Lung (tissue), 12 donors: ENCODE results near the gene MPZL1. TPM values are rescaled to one million over a fixed set of nuclear protein-coding genes. Genes with fewer than 3 reads are reported as not detected.

Experiments used
- ATAC-seq: fragments of 200-7000 bp; cut with Tn5 transposase; one replicate; pipeline ENCODE4 v1.9.1; 2020; ENCODE audit warnings: moderate number of reproducible peaks; ENCODE audit not compliant: insufficient read depth, low FRiP score
- DNase-seq, 3 donors: peaks; one replicate each; pipeline ENCODE4 v3.0.0-alpha.2; 2013 to 2017
- H3K27ac ChIP-seq, 2 donors: one replicate each; pipeline ENCODE4 v1.5.1; 2013; ENCODE audit warnings: mild to moderate bottlenecking in 2 of 2, moderate library complexity in 2 of 2, control low read depth in 1 of 2, inconsistent platforms in 1 of 2, low read depth in 1 of 2, low read length in 1 of 2
- H3K27me3 ChIP-seq, 3 donors: one replicate each; pipeline ENCODE4 v1.5.1; 2013; ENCODE audit warnings: low read length in 2 of 3; ENCODE audit not compliant: control insufficient read depth in 3 of 3, insufficient read depth in 3 of 3
- H3K36me3 ChIP-seq, 4 donors: one replicate each; pipeline ENCODE4 v1.5.1; 2013; ENCODE audit warnings: low read length in 4 of 4, mild to moderate bottlenecking in 1 of 4, moderate library complexity in 1 of 4; ENCODE audit not compliant: control insufficient read depth in 4 of 4, insufficient read depth in 4 of 4
- H3K4me1 ChIP-seq, 5 donors: one replicate each; pipeline ENCODE4 v1.5.1; 2013; ENCODE audit warnings: low read length in 5 of 5, mild to moderate bottlenecking in 2 of 5, moderate library complexity in 1 of 5; ENCODE audit not compliant: control insufficient read depth in 5 of 5, insufficient read depth in 5 of 5
- H3K4me3 ChIP-seq: one replicate; pipeline ENCODE4 v1.5.1; 2013; ENCODE audit warnings: mild to moderate bottlenecking, control low read depth, moderate library complexity
- H3K9ac ChIP-seq, 2 donors: one replicate each; pipeline ENCODE4 v1.5.1; 2013; ENCODE audit warnings: low read length in 2 of 2, control low read depth in 1 of 2; ENCODE audit not compliant: insufficient read depth in 1 of 2
- H3K9me3 ChIP-seq, 4 donors: one replicate each; pipeline ENCODE4 v1.5.1; 2013; ENCODE audit warnings: low read length in 3 of 4, mild to moderate bottlenecking in 1 of 4, moderate library complexity in 1 of 4; ENCODE audit not compliant: control insufficient read depth in 4 of 4, insufficient read depth in 3 of 4
- WGBS, 2 donors: extraction: QIAGEN DNeasy Blood & Tissue Kit; methylation state at CpG; one replicate each; pipeline ENCODE4 v1.1.7; 2013; 5-methylcytosine and 5-hydroxymethylcytosine counted together
- polyA plus RNA-seq, 2 donors: library from polyadenylated mRNA; stranded (reverse); fragments of 200-250 nt; gene quantifications; one replicate each; pipeline ENCODE4 v1.2.1, GENCODE V29; 2013
- total RNA-seq, 2 donors: library from RNA; depleted of rRNA in 1 of 2; stranded (reverse); fragments of >200 nt in 1 of 2; gene quantifications; one replicate each; pipeline ENCODE4 v1.2.1, GENCODE V29; 2014 to 2021
- TF ChIP-seq, protein P1 (sequence below): IDR thresholded peaks from 2 replicates; pipeline ENCODE4 v1.5.1; 2012; ENCODE audit warnings: mild to moderate bottlenecking; ENCODE audit errors: control extremely low read depth, extremely low read depth
- donor health status: control.
- donor health status: control.
- donor health status: Bipolar disorder and iron deficiency.
- donor health status: healthy.
- donor health status: DM: yes; HTN: yes; CAD: no.

The MPZL1 gene
- total and polyA plus RNA-seq, 4 donors = 25.3 to 116 (median 77.0) TPM

DNA sequence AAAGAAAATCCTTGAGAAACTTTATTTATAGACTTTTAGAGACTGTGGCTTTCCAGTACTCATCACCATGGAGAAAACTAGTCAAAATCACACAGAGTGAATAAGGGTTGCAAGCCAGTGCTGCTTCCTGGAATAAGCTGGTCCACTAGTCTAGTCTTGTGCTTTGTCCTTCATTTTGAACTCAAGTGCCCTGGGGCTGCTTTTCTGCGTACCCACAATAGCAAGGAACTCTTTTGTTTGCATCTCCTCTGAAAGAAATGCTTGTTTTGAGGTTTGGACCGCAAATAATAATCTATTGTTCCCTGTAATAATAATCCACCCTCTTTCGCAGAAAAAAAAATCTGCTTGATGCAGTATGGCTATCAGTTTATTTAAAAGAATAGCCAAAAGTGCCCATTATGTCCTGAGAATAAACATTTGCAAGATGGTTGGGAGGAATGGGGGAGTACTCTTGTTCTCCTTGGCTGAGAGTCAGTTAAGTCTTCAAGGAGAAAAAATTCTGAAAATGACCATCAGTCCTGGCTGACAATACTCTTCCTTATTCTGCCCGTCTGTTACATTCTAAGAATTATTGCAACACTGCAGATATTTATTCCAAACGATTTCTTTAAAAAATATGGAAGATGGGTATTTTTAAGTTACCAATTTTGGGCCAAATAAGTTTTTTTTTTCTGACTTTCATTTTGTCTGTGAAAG lies 41.9 kb downstream of the MPZL1 start:
- ATAC-seq (no peak), DNase-seq (no peak)
- WGBS, 2 donors = 64 to 69% methylated on average over 5 of the region's 5 CpGs
- no peaks in the 10 kb centered on the region for H3K27me3 ChIP-seq
- H3K9me3 ChIP-seq = no peaks in the 10 kb centered on the region
- H3K4me1 ChIP-seq = peaks cover 0 to 8% (median 0%) of the 10 kb centered on the region in 5 donors
- H3K9ac ChIP-seq = no peak overlapping the region
- TF ChIP-seq, protein P1, sequence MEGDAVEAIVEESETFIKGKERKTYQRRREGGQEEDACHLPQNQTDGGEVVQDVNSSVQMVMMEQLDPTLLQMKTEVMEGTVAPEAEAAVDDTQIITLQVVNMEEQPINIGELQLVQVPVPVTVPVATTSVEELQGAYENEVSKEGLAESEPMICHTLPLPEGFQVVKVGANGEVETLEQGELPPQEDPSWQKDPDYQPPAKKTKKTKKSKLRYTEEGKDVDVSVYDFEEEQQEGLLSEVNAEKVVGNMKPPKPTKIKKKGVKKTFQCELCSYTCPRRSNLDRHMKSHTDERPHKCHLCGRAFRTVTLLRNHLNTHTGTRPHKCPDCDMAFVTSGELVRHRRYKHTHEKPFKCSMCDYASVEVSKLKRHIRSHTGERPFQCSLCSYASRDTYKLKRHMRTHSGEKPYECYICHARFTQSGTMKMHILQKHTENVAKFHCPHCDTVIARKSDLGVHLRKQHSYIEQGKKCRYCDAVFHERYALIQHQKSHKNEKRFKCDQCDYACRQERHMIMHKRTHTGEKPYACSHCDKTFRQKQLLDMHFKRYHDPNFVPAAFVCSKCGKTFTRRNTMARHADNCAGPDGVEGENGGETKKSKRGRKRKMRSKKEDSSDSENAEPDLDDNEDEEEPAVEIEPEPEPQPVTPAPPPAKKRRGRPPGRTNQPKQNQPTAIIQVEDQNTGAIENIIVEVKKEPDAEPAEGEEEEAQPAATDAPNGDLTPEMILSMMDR = no peak
- no peak overlapping the region for H3K4me3 ChIP-seq
- no peak overlapping the region for H3K27ac ChIP-seq
- H3K36me3 ChIP-seq = peaks cover 0 to 8% (median 6%) of the 10 kb centered on the region in 4 donors

DNA sequence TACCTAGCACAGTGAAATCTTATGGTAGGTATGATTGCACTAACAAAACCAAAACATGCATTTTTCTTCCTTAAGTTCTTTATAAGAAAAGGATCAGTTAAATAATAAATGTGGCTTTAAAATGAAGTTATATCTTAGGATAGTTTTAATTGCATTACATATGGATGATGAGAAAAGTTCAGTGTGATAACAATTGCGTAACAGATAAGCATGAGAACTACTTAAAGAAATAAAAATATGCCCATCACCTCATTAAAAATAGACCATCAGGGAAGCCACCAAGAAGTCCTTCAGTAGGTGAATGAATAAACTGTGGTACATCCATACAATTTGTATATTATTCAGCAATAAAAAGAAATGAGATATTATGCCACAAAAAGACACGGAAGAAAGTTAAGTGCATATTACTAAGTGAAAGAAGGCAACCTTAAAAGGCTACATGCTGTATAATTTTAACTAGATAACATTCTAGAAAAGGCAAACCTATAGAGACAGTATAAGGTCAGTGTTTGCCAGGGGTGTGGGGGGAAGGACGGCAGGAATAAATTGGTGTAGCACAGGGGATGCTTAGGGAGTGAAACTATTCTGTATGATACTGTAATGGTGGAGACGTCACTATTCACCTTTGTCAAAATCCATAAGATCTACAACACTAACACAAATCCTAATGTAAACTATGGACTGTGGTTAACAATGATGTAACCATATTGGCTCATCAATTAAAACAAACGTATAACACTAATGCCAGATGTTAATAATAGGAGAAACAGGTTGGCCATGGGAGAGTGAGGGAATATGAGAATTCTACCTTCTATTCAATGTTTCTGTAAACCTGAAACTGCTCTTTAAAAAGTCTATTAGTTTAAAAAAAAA lies 42.9 kb downstream of the MPZL1 start:
- H3K27ac ChIP-seq = no peak overlapping the region
- H3K36me3 ChIP-seq = peaks cover 3 to 14% (median 9%) of the 10 kb centered on the region in 4 donors
- H3K9me3 ChIP-seq = no peaks in the 10 kb centered on the region
- no peak for ATAC-seq
- no peak overlapping the region for H3K4me3 ChIP-seq
- DNase-seq = no peak
- TF ChIP-seq, protein P1 = no peak
- peaks cover 0 to 8% (median 0%) of the 10 kb centered on the region in 5 donors for H3K4me1 ChIP-seq
- H3K9ac ChIP-seq = no peak overlapping the region
- 84 to 89% methylated on average over 5 of the region's 5 CpGs for WGBS, 2 donors
- H3K27me3 ChIP-seq = no peaks in the 10 kb centered on the region

DNA sequence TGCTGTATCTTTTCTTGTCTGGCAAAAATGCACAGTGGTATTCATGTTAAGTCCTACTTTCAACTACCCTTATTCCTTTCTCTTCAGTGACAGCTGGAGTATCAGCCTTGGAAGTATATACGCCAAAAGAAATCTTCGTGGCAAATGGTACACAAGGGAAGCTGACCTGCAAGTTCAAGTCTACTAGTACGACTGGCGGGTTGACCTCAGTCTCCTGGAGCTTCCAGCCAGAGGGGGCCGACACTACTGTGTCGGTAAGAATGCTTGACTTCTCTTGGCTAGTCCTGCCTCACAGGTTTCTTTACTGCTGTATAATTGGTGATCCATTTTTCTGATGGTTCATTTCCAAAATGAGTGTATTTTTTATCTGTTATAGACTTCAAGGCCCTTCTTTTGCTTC lies 43.7 kb downstream of the MPZL1 start:
- peaks cover 3 to 16% (median 9%) of the 10 kb centered on the region in 4 donors for H3K36me3 ChIP-seq
- H3K9me3 ChIP-seq = no peaks in the 10 kb centered on the region
- WGBS, 2 donors = 94 to 95% methylated on average over 6 of the region's 6 CpGs
- H3K4me3 ChIP-seq = no peak overlapping the region
- no peak overlapping the region for H3K9ac ChIP-seq
- H3K27ac ChIP-seq = no peak overlapping the region
- no peaks in the 10 kb centered on the region for H3K27me3 ChIP-seq
- H3K4me1 ChIP-seq = peaks cover 0 to 8% (median 0%) of the 10 kb centered on the region in 5 donors
- ATAC-seq (no peak), DNase-seq (no peak)
- TF ChIP-seq, protein P1 = no peak
